Renal pelvis (tissue), 3 donors: Measurements from ENCODE around the gene SRSF8. TPM values are rescaled to one million over a fixed set of nuclear protein-coding genes. Genes with fewer than 3 reads are reported as not detected.

ENCODE experiments used
- polyA plus RNA-seq, 3 donors: library from polyadenylated mRNA; unstranded; fragments of 120-200 nt; gene quantifications; one replicate each; pipeline ENCODE4 v1.2.1, GENCODE V29; 2013; ENCODE audit not compliant: insufficient read length in 3 of 3

The SRSF8 gene
- polyA plus RNA-seq, 3 donors: 55.3 to 64.3 (median 56.3) TPM

Other genes with a start within 250 kb of the SRSF8 start
- gene CWC15, start 93.4 kb upstream of the SRSF8 start, polyA plus RNA-seq: 100 to 1,000 TPM; 100 to 112 (median 112) TPM
- 1 to 10 TPM; 2.1 to 2.5 (median 2.1) TPM for gene KDM4D, start 93.2 kb upstream of the SRSF8 start, polyA plus RNA-seq
- under 1 TPM; 0.07 to 0.39 (median 0.37) TPM for gene KDM4E, start 41.7 kb upstream of the SRSF8 start, polyA plus RNA-seq
- not detected for gene KDM4F, start 17.5 kb upstream of the SRSF8 start, polyA plus RNA-seq
- gene ENDOD1, start 22.9 kb downstream of the SRSF8 start, polyA plus RNA-seq: 10 to 100 TPM; 18.6 to 21.6 (median 19.3) TPM
- 10 to 100 TPM; 65.5 to 67.0 (median 67.0) TPM for gene SESN3, start 164.3 kb downstream of the SRSF8 start, polyA plus RNA-seq